Pancreas (tissue), 10 donors: ENCODE results near the gene COMMD4. TPM values are rescaled to one million over a fixed set of nuclear protein-coding genes. Genes with fewer than 3 reads are reported as not detected.
A peak's percentile ranks its signal among the peaks of the same experiment; 100 is the strongest.

Source experiments
- ATAC-seq, 4 donors: fragments of 200-7000 bp; cut with Tn5 transposase; one replicate each; pipeline versions ENCODE4 v1.8.0 to v1.9.1; 2020; ENCODE audit warnings: mild to moderate bottlenecking in 4 of 4, moderate library complexity in 4 of 4
- DNase-seq, 6 donors: peaks; one replicate each; pipeline ENCODE4 v3.0.0-alpha.2; 2020
- FAIRE-seq: peaks from 2 replicates; lab custom pipeline; 2012; peaks lifted over from hg19 to GRCh38; lab: Jason Lieb, UNC
- H3K27ac ChIP-seq, 4 donors: fragments of 200-600 bp; sonication (generic); 1 replicate in 3 of 4; 2 replicates in 1 of 4; pipeline versions ENCODE4 v1.5.0 to v1.8.0; 2020
- H3K27me3 ChIP-seq, 4 donors: fragments of 200-600 bp; one replicate each; pipeline ENCODE4 v1.8.0; 2021
- H3K36me3 ChIP-seq, 3 donors: fragments of 200-600 bp; sonication (generic) in 1 of 3; one replicate each; pipeline versions ENCODE4 v1.5.0 to v1.8.0; 2020 to 2021
- H3K4me1 ChIP-seq, 3 donors: fragments of 200-600 bp; one replicate each; pipeline ENCODE4 v1.8.0; 2021
- H3K4me3 ChIP-seq, 4 donors: fragments of 200-600 bp; sonication (generic) in 2 of 4; one replicate each; pipeline versions ENCODE4 v1.5.0 to v1.8.0; 2020 to 2021
- H3K9me3 ChIP-seq, 4 donors: fragments of 200-600 bp; one replicate each; pipeline ENCODE4 v1.8.0; 2021
- WGBS, 2 donors: extraction: QIAGEN DNeasy Blood & Tissue Kit; methylation state at CpG; one replicate each; pipeline ENCODE4 v1.1.7; 2013; 5-methylcytosine and 5-hydroxymethylcytosine counted together
- intact Hi-C, 3 donors: fragments of 100-400 bp; cut with DNase I; formaldehyde crosslinking; loops; one replicate each; pipeline versions ENCODE4 v1.11.1 to v1.14.2; 2022
- polyA plus RNA-seq, 2 donors: library from polyadenylated mRNA; stranded (reverse); fragments of 200-250 nt; gene quantifications; one replicate each; pipeline ENCODE4 v1.2.3, GENCODE V29; 2013
- total RNA-seq, 6 donors: library from RNA; stranded (reverse); fragmentation: NEBNext Ultra II Directional in 4 of 6; extraction: Animal tissue kit (Norgen Biotek cat#: 25700) in 4 of 6; gene quantifications; one replicate each; pipeline versions ENCODE4 v1.2.1 to v1.2.4, GENCODE V29; 2021 to 2023
- TF ChIP-seq, protein P1 (sequence below), 4 donors: fragments of 200-600 bp; sonication (generic) in 3 of 4; IDR thresholded peaks; one replicate each; pipeline versions ENCODE4 v1.5.0 to v1.8.0; 2021; ENCODE audit warnings: antibody characterized with exemption in 4 of 4
- donor health status: healthy with polysubstance abuse.
- donor health status: DM: no; HTN: no; CAD: no; lungs with moderate emphysema.
- donor health status: DM: no; HTN: no; CAD: no.
- donor health status: control.
- donor health status: control.
- donor health status: Bipolar disorder and iron deficiency.
- donor health status: DM: yes; HTN: yes; CAD: no.
- donor health status: DM: no; HTN: no; CAD: no.
- donor health status: DM: no; HTN: no; CAD: no.
- donor health status: DM: yes; HTN: yes; CAD: no.

COMMD4 gene
- total and polyA plus RNA-seq, 8 donors: 19.6 to 97.7 (median 26.3) TPM

DNA sequence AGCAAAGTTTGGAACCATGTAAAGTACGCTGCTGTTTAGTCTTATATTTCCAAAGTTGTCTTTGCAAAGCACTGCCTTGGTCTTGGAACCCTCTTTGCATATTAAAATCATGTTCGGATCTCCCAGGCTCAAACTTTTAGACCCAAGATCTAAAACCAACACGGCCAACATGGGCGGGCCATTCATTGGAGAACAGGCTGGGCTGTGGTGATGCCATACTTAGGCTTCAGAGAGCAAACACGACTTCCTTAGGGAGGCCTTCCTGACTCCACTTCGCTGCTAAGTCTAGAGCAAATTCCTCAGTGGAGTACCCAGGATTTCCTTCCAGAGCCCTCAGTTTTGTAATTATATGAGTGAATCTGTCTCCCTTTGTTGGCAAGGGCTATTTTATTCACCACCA is 29.0 kb downstream of the COMMD4 start:
- Histone ChIP-seq H3K27ac (no peak overlapping the region), H3K9me3 (no peaks in the 10 kb centered on the region), H3K4me1 (peaks cover 6 to 14% (median 10%) of the 10 kb centered on the region in 3 donors), H3K27me3 (no peaks in the 10 kb centered on the region), H3K4me3 (no peak overlapping the region), H3K36me3 (peaks cover 0 to 13% (median 7%) of the 10 kb centered on the region in 3 donors)
- ATAC-seq (no peak), DNase-seq (no peak), FAIRE-seq (no peak)
- intact Hi-C loops: loop anchor here in 2 of 3 donors (5.0 to 10.0 kb wide), 2 partner anchors 317 to 320 kb away; no protein-coding TSS in a partner anchor
- 86 to 90% methylated on average over 6 of the region's 6 CpGs for WGBS, 2 donors
- TF ChIP-seq, protein P1, sequence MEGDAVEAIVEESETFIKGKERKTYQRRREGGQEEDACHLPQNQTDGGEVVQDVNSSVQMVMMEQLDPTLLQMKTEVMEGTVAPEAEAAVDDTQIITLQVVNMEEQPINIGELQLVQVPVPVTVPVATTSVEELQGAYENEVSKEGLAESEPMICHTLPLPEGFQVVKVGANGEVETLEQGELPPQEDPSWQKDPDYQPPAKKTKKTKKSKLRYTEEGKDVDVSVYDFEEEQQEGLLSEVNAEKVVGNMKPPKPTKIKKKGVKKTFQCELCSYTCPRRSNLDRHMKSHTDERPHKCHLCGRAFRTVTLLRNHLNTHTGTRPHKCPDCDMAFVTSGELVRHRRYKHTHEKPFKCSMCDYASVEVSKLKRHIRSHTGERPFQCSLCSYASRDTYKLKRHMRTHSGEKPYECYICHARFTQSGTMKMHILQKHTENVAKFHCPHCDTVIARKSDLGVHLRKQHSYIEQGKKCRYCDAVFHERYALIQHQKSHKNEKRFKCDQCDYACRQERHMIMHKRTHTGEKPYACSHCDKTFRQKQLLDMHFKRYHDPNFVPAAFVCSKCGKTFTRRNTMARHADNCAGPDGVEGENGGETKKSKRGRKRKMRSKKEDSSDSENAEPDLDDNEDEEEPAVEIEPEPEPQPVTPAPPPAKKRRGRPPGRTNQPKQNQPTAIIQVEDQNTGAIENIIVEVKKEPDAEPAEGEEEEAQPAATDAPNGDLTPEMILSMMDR (IDR thresholded peaks at IDR 0.05): no peak

DNA sequence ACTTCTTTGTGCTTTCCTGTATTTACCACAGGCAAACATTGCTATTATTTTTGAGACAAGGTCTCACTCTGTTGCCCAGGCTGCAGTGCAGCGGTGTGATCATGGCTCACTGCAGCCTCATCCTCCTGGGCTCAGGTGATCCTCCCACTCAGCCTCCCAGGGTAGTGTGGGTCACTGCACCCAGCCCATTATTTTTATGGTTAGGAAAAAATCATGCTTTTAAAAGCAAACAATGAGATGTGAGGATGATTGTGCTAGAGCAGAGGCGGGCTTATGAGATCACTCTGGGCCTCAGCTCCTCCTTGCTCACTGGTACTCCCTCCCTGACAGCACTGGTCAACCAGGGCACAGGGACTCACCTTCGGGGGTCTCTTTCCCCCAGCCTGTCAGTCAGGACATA is 30.3 kb downstream of the COMMD4 start:
- WGBS, 2 donors: 83 to 93% methylated on average over 3 of the region's 3 CpGs
- H3K27ac ChIP-seq: no peak overlapping the region
- no peaks in the 10 kb centered on the region for H3K27me3 ChIP-seq
- intact Hi-C loops: loop anchor here in 2 of 3 donors (5.0 to 10.0 kb wide), 2 partner anchors 316 to 319 kb away; no protein-coding TSS in a partner anchor
- peaks cover 0 to 7% (median 6%) of the 10 kb centered on the region in 3 donors for H3K36me3 ChIP-seq
- ATAC-seq: no peak
- no peaks in the 10 kb centered on the region for H3K9me3 ChIP-seq
- peak in 1 of 6 donors; percentile 15 for DNase-seq
- no peak for FAIRE-seq
- H3K4me3 ChIP-seq: no peak overlapping the region
- peaks cover 6 to 17% (median 10%) of the 10 kb centered on the region in 3 donors for H3K4me1 ChIP-seq
- TF ChIP-seq, protein P1 (IDR thresholded peaks at IDR 0.05): no peak

DNA sequence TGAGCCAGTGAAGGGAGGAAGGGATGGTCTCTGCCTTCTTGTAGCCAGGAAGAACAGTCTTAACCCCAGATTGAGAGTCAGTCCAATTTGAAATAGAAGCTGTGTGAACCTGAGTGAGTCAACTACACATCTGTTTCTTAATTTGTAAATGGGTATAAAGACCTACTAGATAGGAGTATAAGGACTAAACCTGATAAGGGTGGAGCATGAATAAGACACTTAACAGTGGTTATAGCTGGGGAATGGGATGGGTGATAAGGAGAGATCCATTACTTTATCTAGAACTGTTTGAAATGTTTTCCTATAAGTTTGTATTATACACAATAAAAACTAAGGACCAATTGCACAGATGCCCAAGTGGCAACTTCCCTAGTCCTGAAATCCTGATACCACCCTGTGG is 31.1 kb downstream of the COMMD4 start:
- no peaks in the 10 kb centered on the region for H3K9me3 ChIP-seq
- FAIRE-seq (no peak), ATAC-seq (no peak), DNase-seq (no peak)
- H3K27me3 ChIP-seq: no peaks in the 10 kb centered on the region
- H3K4me3 ChIP-seq: no peak overlapping the region
- TF ChIP-seq, protein P1 (IDR thresholded peaks at IDR 0.05): no peak
- H3K36me3 ChIP-seq: peaks cover 0 to 8% (median 7%) of the 10 kb centered on the region in 3 donors
- H3K4me1 ChIP-seq: peaks cover 6 to 17% (median 10%) of the 10 kb centered on the region in 3 donors
- intact Hi-C loops: loop anchor here in 2 of 3 donors (5.0 to 10.0 kb wide), 2 partner anchors 315 to 318 kb away; no protein-coding TSS in a partner anchor
- no peak overlapping the region for H3K27ac ChIP-seq

DNA sequence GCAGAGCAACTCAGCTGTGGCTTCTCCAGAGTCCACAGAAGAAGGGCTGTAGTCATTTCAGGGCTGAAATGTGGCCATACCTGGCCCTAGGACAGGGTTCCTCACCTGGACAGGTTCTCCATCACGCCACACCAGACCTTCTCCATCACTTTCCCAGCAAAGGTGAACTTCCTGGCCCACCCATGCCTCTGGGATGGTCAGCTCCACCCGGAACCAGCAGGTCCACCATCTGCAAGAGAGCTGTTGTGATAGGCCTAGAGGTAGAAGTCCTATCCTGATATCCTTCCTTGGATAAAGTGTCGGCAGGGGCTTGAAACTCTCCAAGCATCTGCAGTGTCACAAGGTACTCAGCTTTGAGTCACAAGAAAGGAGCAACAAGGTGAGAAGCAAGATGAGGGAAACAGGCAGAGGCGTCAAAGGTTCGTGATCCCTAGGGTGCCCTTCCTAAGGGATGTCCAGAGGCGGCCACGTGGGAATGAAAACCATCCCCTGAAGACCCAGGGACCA is 31.6 kb downstream of the COMMD4 start:
- 30 to 33% methylated on average over 7 of the region's 7 CpGs for WGBS, 2 donors
- H3K4me3 ChIP-seq: peak overlapping the region in 2 of 4 donors; percentile 76 to 82

More for the DNA sequence above, 31.6 kb downstream of the COMMD4 start:
- Histone ChIP-seq H3K4me1 (peaks cover 6 to 17% (median 10%) of the 10 kb centered on the region in 3 donors), H3K9me3 (no peaks in the 10 kb centered on the region), H3K27ac (peak overlapping the region in 3 of 4 donors; percentile 91 to 99 (median 96)), H3K36me3 (peaks cover 0 to 8% (median 7%) of the 10 kb centered on the region in 3 donors), H3K27me3 (no peaks in the 10 kb centered on the region)
- TF ChIP-seq, protein P1 (IDR thresholded peaks at IDR 0.05): no peak
- no peak for ATAC-seq
- intact Hi-C loops: loop anchor here in 2 of 3 donors (5.0 to 10.0 kb wide), 2 partner anchors 315 to 317 kb away; no protein-coding TSS in a partner anchor
- FAIRE-seq: no peak
- DNase-seq: peak in 2 of 6 donors; percentile 9 to 37
